GM19452 (cell line): ENCODE measurements around the gene SLC12A9.
"Not testable (repeated sequence)": the region's sequence is repeated elsewhere in the genome, so short reads cannot be mapped to it uniquely, and the experiment has no call there.

ENCODE experiments used
- ATAC-seq: cut with Tn5 transposase; IDR thresholded peaks from one replicate; pipeline ENCODE4 v1.9.1; 2021; ENCODE audit not compliant: unreplicated experiment

SLC12A9 gene

GRCh38 chr7:100825751-100826513 lies 26.6 kb upstream of the SLC12A9 start:
- no peak for ATAC-seq

- no peak for ATAC-seq
These were observed 25.8 kb upstream of the SLC12A9 start for GRCh38 chr7:100826514-100827329.

GRCh38 chr7:100827330-100828226 lies 24.9 kb upstream of the SLC12A9 start, which contains the start of gene EPHB4:
Gene EPHB4, minus strand, starts transcription at chr7:100827523. Its CDS starts 493 bp downstream, at chr7:100827030.
- no peak for ATAC-seq

DNA sequence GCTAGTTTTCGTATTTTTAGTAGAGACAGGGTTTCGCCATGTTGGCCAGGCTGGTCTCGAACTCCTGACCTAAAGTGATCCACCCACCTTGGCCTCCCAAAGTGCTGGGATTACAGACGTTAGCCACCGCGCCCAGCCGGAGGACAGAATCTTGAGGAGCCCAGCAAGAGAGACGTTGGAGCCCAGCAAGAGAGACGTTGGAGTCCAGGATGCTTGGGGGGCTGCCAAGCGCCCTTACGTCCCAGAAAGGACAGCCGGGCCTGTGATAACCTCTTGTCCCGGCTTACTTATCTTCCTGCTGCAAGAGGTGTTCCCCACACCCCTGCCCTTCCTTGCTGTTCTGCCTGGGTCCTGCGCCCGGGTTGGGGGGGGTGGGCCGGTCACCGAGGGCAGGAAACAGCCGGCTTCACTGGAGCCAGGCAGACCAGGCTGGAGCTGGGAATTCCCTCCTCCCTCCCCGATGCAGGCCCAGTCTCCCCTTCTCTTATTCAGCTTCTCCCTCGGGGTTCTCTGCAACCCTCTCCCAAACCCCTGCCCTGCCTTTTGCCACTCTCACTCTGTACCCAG lies 23.3 kb upstream of the SLC12A9 start:
- no peak for ATAC-seq

DNA sequence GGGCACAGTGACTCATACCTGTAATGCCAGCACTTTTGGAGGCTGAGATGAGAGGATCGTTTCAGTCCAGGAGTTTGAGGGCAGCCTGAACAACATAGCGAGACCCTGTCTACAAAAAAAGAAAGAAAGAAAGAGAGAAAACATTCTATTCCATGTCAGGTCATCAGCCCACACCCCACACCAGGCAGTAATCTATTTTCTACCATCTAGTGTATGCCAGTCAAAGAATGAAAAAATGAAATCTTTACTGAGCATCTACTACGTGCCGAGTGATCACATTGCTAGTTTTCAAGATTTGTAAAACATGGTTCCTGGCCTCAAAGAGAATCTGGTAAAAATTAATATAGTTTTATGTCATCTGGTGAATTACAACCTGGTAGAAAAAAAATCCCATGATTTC lies 22.1 kb upstream of the SLC12A9 start:
- ATAC-seq, result no peak

DNA sequence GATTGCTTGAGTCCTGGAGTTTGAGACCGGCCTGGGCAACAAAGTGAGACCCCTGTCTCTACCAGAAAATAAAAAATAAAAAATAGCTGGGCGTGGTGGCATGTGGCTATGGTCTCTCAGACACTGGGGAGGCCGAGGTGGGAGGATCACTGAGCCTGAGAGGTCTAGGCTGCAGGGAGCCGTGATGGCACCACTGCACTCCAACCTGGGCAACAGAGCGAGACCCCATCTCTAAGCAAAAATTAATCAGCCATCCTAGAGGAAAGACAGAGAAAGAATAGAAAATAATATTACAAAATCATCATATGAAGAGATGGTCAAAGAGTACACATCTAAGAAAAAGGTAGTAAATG lies 20.3 kb upstream of the SLC12A9 start:
- no peak for ATAC-seq

GRCh38 chr7:100835903-100836811 lies 16.4 kb upstream of the SLC12A9 start:
- ATAC-seq, result no peak

GRCh38 chr7:100836812-100837098 lies 15.8 kb upstream of the SLC12A9 start:
- ATAC-seq, result no peak

DNA sequence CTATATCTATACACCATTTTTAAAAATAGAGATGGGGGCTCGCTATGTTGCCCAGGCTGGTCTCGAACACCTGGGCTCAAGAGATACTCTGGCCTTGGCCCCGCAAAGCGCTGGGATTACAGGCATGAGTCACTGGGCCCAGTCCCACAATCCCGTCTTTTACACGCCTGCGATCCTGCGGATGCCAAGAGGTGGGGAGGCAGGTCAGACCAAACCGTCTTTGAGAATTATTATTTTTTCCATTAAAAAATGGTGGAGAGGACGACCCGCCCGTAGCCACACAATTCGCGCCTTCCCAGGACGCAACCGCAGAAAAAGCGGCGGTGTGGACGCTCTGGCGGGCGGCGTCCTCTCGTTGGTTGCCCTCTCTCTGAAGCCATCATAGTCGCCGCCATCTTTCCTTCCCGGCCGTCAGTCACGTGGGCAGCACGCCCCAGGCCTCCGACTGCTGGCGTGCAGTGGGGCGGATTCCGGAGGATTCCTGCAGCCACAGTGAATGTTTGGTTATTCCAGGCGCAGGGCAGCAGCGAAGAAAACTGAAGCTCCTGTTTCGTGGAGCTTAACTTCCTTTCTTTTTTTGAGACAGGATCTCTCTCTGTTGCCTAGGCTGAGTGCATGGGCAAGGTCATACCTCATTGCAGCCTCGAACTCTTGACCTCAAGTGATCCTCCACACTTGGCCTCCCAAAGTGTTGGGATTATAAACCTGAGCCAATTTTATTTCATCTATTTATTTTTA lies 15.2 kb upstream of the SLC12A9 start:
- ATAC-seq, result no peak

DNA sequence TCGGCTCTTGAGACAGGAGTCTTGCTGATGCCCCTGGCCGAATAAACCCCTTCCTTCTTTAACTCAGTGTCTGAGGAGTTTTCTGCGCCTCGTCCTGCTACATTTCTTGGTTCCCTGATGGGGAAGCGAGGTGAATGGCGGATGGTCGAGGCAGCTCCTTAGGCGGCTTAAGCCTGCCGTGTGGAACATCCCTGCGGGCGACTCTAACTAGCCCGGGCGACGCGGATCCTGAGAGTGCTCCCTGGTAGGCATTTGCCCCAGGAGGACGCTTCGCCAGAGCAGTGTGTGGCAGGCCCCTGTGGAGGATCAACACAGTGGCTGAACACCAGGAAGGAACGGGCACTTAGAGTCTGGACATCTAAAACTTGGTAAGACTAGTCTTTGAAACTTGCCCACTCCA lies 13.2 kb upstream of the SLC12A9 start:
- no peak for ATAC-seq

- no peak for ATAC-seq
These were observed 11.9 kb upstream of the SLC12A9 start for GRCh38 chr7:100840470-100841100.

GRCh38 chr7:100847360-100847759 lies 5.2 kb upstream of the SLC12A9 start:
- ATAC-seq, result no peak

GRCh38 chr7:100854146-100854895 lies 1.8 kb downstream of the SLC12A9 start:
- ATAC-seq, result no peak

DNA sequence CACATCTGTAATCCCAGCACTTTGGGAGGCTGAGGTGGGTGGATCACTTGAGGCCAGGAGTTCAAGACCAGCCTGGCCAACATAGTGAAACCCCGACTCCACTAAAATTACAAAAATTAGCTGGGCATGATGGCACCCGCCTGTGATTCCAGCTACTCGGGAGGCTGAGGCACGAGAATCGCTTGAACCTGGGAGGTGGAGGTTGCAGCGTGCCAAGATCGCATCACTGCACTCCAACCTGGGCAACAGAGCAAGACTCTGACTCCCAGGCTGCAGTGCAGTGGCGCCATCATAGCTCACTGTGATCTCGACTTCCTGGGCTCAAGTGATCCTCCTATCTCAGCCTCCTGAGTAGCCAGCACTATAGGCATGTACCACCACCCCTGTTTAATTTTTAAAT lies 2.4 kb downstream of the SLC12A9 start:
- not testable (repeated sequence) for ATAC-seq

DNA sequence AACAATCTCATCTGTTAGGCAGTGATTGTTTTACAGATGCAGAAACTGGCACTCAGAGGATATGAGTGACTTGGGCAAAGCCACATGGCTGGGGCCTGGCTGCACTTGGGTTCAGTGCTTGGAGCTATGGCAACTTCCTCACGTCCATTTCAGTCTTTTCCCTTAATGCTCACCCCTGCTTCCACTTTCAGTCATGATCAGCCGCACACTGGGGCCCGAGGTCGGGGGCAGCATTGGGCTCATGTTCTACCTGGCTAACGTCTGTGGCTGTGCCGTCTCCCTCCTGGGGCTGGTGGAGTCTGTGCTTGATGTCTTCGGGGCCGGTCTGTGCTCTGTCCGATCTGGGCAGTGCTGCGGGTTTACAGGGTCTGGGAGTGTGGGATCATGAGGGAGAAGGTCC lies 3.0 kb downstream of the SLC12A9 start:
- no peak for ATAC-seq

DNA sequence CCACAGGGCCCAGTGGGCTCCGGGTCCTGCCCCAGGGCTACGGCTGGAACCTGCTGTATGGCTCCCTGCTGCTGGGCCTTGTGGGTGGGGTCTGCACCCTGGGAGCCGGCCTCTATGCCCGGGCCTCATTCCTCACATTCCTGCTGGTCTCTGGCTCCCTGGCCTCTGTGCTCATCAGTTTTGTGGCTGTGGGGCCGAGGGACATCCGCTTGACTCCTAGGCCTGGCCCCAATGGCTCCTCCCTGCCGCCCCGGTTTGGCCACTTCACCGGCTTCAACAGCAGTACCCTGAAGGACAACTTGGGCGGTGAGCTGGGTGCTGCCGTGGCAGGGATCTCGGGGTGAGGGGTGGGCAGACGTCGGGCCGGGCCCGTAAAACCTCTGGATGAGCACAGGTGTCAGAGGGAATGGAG lies 4.4 kb downstream of the SLC12A9 start:
- no peak for ATAC-seq

- ATAC-seq, result no peak
These were observed 7.3 kb downstream of the SLC12A9 start for GRCh38 chr7:100859856-100860255.
